AG09309 (cell line): ENCODE measurements around the gene ARHGEF11.

Experiments
- DNase-seq: peaks from one replicate; pipeline ENCODE4 v3.0.0-alpha.2; 2010; ENCODE audit warnings: low read depth
- H3K4me3 ChIP-seq: 2 replicates; pipeline ENCODE4 v1.5.1; 2011; ENCODE audit warnings: mild to moderate bottlenecking, low read depth, low read length, moderate library complexity; ENCODE audit not compliant: control insufficient read depth
- TF ChIP-seq, protein P1 (sequence below): IDR thresholded peaks from 2 replicates; pipeline ENCODE4 v1.5.1; 2011; ENCODE audit warnings: mild to moderate bottlenecking, low read depth, low read length, inconsistent platforms; ENCODE audit not compliant: insufficient read depth, control insufficient read depth; ENCODE audit errors: missing control alignments

Gene ARHGEF11

DNA sequence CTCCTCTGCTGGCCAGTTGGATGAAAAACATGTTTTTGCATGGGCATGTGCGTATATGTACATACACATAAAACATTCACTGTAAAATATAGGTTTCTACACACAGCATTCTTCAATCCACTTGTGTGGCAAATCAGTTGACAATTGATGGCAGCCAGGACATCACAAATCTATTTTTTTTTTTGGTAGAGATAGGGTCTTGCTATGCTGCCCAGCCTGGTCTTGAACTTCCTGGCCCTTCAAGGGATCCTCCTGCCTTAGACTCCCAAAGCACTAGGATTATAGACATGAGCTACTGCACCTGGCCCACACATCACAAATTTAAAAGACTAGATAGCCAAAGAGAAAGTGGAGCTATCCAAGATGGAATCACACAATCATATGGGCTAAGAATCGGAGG lies 39.6 kb downstream of the ARHGEF11 start:
- DNase-seq: no peak
- TF ChIP-seq, protein P1, sequence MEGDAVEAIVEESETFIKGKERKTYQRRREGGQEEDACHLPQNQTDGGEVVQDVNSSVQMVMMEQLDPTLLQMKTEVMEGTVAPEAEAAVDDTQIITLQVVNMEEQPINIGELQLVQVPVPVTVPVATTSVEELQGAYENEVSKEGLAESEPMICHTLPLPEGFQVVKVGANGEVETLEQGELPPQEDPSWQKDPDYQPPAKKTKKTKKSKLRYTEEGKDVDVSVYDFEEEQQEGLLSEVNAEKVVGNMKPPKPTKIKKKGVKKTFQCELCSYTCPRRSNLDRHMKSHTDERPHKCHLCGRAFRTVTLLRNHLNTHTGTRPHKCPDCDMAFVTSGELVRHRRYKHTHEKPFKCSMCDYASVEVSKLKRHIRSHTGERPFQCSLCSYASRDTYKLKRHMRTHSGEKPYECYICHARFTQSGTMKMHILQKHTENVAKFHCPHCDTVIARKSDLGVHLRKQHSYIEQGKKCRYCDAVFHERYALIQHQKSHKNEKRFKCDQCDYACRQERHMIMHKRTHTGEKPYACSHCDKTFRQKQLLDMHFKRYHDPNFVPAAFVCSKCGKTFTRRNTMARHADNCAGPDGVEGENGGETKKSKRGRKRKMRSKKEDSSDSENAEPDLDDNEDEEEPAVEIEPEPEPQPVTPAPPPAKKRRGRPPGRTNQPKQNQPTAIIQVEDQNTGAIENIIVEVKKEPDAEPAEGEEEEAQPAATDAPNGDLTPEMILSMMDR: no peak

GRCh38 chr1:157004806-157005205 lies 40.7 kb downstream of the ARHGEF11 start:
- no peak overlapping the region for H3K4me3 ChIP-seq
- TF ChIP-seq, protein P1: no peak
- no peak for DNase-seq

More for the DNA sequence above, 39.6 kb downstream of the ARHGEF11 start:
- H3K4me3 ChIP-seq: no peak overlapping the region

DNA sequence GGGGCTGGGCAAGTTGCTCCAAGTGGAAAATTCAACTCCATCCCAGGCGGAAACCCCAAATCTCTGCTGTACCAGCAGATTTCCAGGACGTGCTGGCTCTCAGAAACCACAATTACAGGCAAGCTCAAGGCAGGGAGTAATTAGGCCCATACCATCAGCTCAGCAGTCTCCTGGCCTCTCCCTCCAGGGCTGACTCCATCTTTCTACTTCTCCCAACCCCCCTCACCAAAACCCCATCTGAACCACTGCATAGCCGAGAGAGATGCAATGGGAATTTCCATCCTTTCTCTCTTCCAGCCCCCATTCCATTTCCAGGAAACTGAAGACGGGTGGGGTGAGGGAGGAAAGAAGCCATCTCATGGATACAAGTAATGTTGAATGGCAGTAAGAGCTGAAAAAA lies 41.2 kb downstream of the ARHGEF11 start:
- no peak overlapping the region for H3K4me3 ChIP-seq
- TF ChIP-seq, protein P1: no peak
- no peak for DNase-seq

GRCh38 chr1:157001304-157001703 lies 44.2 kb downstream of the ARHGEF11 start:
- TF ChIP-seq, protein P1: no peak
- H3K4me3 ChIP-seq: no peak overlapping the region
- no peak for DNase-seq

GRCh38 chr1:157000686-157001085 lies 44.9 kb downstream of the ARHGEF11 start:
- no peak overlapping the region for H3K4me3 ChIP-seq

DNA sequence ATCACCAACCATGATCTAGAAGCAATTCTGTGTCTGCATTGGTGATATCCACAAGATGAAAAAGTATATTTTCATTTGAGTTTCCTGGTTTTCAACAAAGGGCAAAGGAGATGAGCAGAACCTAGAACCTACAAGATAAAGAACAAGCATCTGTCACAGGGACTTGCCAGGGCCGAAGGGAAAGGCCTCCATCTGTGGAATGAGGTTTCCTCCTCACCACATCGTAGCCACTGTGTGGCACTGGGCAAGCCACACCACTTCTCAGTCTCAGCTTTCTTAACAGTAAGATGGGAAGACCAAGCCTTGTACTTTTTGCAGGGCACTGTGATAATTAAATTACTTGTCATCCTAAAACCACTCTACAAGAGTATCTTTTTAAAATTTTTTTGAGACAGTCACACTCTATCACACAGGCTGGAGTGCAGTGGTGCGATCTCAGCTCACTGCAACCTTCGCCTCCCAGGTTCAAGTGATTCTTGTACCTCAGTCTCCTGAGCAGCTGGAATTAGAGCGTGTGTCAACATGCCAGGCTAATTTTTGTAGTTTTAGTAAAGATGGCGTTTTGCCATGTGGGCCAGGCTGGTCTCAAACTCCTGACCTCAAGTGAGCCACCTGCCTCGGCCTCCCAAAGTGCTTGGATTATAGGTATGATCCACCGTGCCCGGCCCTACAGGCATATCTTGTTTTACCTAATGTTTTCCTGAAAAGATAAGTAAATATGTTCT lies 45.8 kb downstream of the ARHGEF11 start:
- TF ChIP-seq, protein P1: no peak
- DNase-seq: no peak
- no peak overlapping the region for H3K4me3 ChIP-seq

More at GRCh38 chr1:157000686-157001085, 44.9 kb downstream of the ARHGEF11 start:
- TF ChIP-seq, protein P1: no peak
- DNase-seq: no peak
